ENCODE data around the gene ASTN2. TPM values are rescaled to one million over a fixed set of nuclear protein-coding genes. Genes with fewer than 3 reads are reported as not detected.

ASTN2 gene
- total RNA-seq, 2 experiments from 2014 or later = 1.7 to 4.2 TPM

- intact Hi-C loops (cut with micrococcal nuclease; ENCODE audit: unreplicated experiment) = no loop called here
- ChIA-PET POLR2A (interaction anchor here (1.1 kb wide), 1 partner anchor 11 kb away, joined by 3 read pairs; no protein-coding TSS in a partner anchor), CTCF (ENCODE audit: unreplicated experiment) (interaction anchor here (1.0 kb wide), 1 partner anchor 105 kb away, joined by 3 read pairs; no protein-coding TSS in a partner anchor)
These were observed 195.9 kb downstream of the ASTN2 start for GRCh38 chr9:117218951-117219350.

GRCh38 chr9:117214416-117214815 lies 200.4 kb downstream of the ASTN2 start:
- Histone ChIP-seq H3K79me2 (ENCODE audit: insufficient read depth, low read depth, low read length) (no peaks in the 10 kb centered on the region), H3K4me1 (ENCODE audit: insufficient read depth, low read length, poor library complexity, severe bottlenecking) (no peaks in the 10 kb centered on the region), H4K20me1 (ENCODE audit: insufficient read depth, low read length) (no peaks in the 10 kb centered on the region), H3K36me3 (ENCODE audit: insufficient read depth, low read length) (no peaks in the 10 kb centered on the region), H3K9me2 (ENCODE audit: insufficient read depth, low read length) (no peaks in the 10 kb centered on the region), H3K9me3 (ENCODE audit: low read length) (no peaks in the 10 kb centered on the region), H3K27ac (ENCODE audit: low read depth, low read length, poor library complexity, severe bottlenecking) (no peak overlapping the region), H3K4me3 (ENCODE audit: low read depth, low read length, poor library complexity, severe bottlenecking) (no peak overlapping the region), H2AFZ (ENCODE audit: low read length) (no peak overlapping the region), H3K4me2 (ENCODE audit: low read length) (no peak overlapping the region)
- TF ChIP-seq CTCF (conservative IDR thresholded peaks at IDR 0.05; ENCODE audit: low read length) (no peak), EZH2phosphoT487 (IDR thresholded peaks at IDR 0.05; ENCODE audit: borderline replicate concordance, low read depth, low read length) (no peak)
- no TSS peak for BruUV-seq (replicated peaks)
- intact Hi-C loops (cut with micrococcal nuclease; ENCODE audit: unreplicated experiment) = no loop called here
- POLR2A ChIA-PET = no interaction called here
- CTCF ChIA-PET (ENCODE audit: unreplicated experiment) = no interaction called here
- no peak for DNase-seq (ENCODE audit: low spot score)

More at GRCh38 chr9:117218951-117219350, 195.9 kb downstream of the ASTN2 start:
- TF ChIP-seq CTCF (conservative IDR thresholded peaks at IDR 0.05; ENCODE audit: low read length) (no peak), EZH2phosphoT487 (IDR thresholded peaks at IDR 0.05; ENCODE audit: borderline replicate concordance, low read depth, low read length) (no peak)
- no peak for DNase-seq (ENCODE audit: low spot score)
- Histone ChIP-seq H3K9me3 (ENCODE audit: low read length) (no peaks in the 10 kb centered on the region), H2AFZ (ENCODE audit: low read length) (no peak overlapping the region), H3K4me1 (ENCODE audit: insufficient read depth, low read length, poor library complexity, severe bottlenecking) (no peaks in the 10 kb centered on the region), H3K9me2 (ENCODE audit: insufficient read depth, low read length) (no peaks in the 10 kb centered on the region), H3K4me3 (ENCODE audit: low read depth, low read length, poor library complexity, severe bottlenecking) (no peak overlapping the region), H4K20me1 (ENCODE audit: insufficient read depth, low read length) (no peaks in the 10 kb centered on the region), H3K36me3 (ENCODE audit: insufficient read depth, low read length) (no peaks in the 10 kb centered on the region), H3K27ac (ENCODE audit: low read depth, low read length, poor library complexity, severe bottlenecking) (no peak overlapping the region), H3K4me2 (ENCODE audit: low read length) (no peak overlapping the region), H3K79me2 (ENCODE audit: insufficient read depth, low read depth, low read length) (no peaks in the 10 kb centered on the region)
- BruUV-seq (replicated peaks) = no TSS peak

- H4K20me1 ChIP-seq (ENCODE audit: insufficient read depth, low read length) = no peaks in the 10 kb centered on the region
- TF ChIP-seq EZH2phosphoT487 (IDR thresholded peaks at IDR 0.05; ENCODE audit: borderline replicate concordance, low read depth, low read length) = no peak
- no peak for TF ChIP-seq CTCF (conservative IDR thresholded peaks at IDR 0.05; ENCODE audit: low read length)
- no peaks in the 10 kb centered on the region for H3K9me2 ChIP-seq (ENCODE audit: insufficient read depth, low read length)
- no peak overlapping the region for H3K4me3 ChIP-seq (ENCODE audit: low read depth, low read length, poor library complexity, severe bottlenecking)
- no peaks in the 10 kb centered on the region for H3K36me3 ChIP-seq (ENCODE audit: insufficient read depth, low read length)
- H2AFZ ChIP-seq (ENCODE audit: low read length) = no peak overlapping the region
- H3K4me2 ChIP-seq (ENCODE audit: low read length) = no peak overlapping the region
- POLR2A ChIA-PET = no interaction called here
- no peaks in the 10 kb centered on the region for H3K9me3 ChIP-seq (ENCODE audit: low read length)
- CTCF ChIA-PET (ENCODE audit: unreplicated experiment) = no interaction called here
- H3K27ac ChIP-seq (ENCODE audit: low read depth, low read length, poor library complexity, severe bottlenecking) = no peak overlapping the region
- H3K79me2 ChIP-seq (ENCODE audit: insufficient read depth, low read depth, low read length) = no peaks in the 10 kb centered on the region
- no peak for DNase-seq (ENCODE audit: low spot score)
- intact Hi-C loops (cut with micrococcal nuclease; ENCODE audit: unreplicated experiment) = no loop called here
- BruUV-seq (replicated peaks) = no TSS peak
- H3K4me1 ChIP-seq (ENCODE audit: insufficient read depth, low read length, poor library complexity, severe bottlenecking) = no peaks in the 10 kb centered on the region
These were observed 203.6 kb downstream of the ASTN2 start for GRCh38 chr9:117211280-117211679.
